SKM-1 (cell line): ENCODE measurements around the gene MARK4.
"Not testable (repeated sequence)": the region's sequence is repeated elsewhere in the genome, so short reads cannot be mapped to it uniquely, and the experiment has no call there.

Experiments used
- DNase-seq: peaks from one replicate; lab custom pipeline; 2025; ENCODE audit not compliant: unreplicated experiment; lab: John Stamatoyannopoulos, UW

Gene MARK4

DNA sequence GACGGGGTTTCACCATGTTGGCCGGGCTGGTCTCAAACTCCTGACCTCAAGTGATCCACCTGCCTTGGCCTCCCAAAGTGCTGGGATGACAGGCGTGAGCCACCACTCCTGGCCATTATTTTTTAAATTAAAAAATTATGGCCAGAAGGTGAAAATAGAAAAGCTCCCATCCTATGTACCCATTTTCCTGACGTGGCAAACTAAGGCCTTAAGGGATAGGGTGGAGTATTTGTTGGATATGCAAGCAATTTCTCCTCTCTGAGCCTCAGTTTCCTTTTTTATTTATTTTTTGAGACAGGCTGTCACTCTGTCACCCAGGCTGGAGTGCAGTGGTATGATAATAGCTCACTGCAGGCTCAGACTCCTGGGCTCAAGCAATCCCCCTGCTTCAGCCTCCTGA is 83.8 kb downstream of the MARK4 start:
- not testable (repeated sequence) for DNase-seq

DNA sequence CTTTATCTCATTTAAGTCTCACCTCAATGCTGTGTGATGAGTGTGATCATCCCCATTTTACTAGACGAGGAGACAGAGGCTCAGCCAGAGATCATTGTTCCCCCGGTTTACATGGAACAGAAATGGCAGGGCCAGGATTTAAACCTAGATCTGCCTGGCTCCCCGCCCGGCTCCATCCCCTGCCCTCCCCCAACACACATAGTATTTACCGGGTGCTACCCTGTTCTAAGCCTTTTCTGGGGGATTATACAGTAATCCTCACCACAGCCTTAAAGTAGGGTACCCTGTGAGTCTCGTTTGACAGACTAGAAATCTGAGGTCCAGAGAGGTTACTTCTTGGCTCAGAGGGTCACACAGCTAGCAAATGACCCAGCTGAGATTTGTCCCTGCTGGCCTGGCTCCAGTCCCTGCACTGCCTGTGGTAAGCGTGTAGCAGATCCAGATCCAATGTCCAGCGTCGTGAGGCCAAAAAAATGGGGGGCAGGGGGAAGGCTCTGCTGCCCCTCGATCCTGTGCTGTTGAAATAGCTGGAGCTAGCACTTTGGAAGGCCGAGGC is 85.7 kb downstream of the MARK4 start:
- no peak for DNase-seq

- DNase-seq: no peak
These were observed 88.6 kb downstream of the MARK4 start for GRCh38 chr19:45339629-45340028.

- no peak for DNase-seq
These were observed 89.3 kb downstream of the MARK4 start, which contains the start of gene KLC3 for GRCh38 chr19:45340232-45340898. Gene KLC3, plus strand, starts transcription at chr19:45340750. Its CDS starts 4,792 bp downstream, at chr19:45345542.

- DNase-seq: no peak
These were observed 89.9 kb downstream of the MARK4 start for GRCh38 chr19:45340899-45341453.

GRCh38 chr19:45342911-45343310 is 91.8 kb downstream of the MARK4 start:
- no peak for DNase-seq

GRCh38 chr19:45344621-45345505 is 93.8 kb downstream of the MARK4 start:
- DNase-seq: no peak

- no peak for DNase-seq
These were observed 94.4 kb downstream of the MARK4 start for GRCh38 chr19:45345506-45345860.

DNA sequence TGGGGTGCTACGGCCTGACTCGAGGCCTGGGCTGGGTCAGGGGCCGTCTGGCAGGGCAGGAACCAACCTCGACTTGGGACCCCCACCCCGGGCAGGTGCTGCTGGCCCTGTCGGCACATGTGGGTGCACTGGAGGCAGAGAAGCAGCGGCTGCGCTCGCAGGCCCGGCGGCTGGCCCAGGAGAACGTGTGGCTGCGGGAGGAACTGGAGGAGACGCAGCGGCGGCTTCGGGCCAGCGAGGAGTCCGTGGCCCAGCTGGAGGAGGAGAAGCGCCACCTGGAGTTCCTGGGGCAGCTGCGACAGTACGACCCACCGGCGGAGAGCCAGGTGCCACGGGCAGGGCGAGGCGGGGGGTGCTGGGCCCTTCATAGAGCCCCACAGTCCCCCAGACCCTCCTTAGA is 95.4 kb downstream of the MARK4 start:
- no peak for DNase-seq

DNA sequence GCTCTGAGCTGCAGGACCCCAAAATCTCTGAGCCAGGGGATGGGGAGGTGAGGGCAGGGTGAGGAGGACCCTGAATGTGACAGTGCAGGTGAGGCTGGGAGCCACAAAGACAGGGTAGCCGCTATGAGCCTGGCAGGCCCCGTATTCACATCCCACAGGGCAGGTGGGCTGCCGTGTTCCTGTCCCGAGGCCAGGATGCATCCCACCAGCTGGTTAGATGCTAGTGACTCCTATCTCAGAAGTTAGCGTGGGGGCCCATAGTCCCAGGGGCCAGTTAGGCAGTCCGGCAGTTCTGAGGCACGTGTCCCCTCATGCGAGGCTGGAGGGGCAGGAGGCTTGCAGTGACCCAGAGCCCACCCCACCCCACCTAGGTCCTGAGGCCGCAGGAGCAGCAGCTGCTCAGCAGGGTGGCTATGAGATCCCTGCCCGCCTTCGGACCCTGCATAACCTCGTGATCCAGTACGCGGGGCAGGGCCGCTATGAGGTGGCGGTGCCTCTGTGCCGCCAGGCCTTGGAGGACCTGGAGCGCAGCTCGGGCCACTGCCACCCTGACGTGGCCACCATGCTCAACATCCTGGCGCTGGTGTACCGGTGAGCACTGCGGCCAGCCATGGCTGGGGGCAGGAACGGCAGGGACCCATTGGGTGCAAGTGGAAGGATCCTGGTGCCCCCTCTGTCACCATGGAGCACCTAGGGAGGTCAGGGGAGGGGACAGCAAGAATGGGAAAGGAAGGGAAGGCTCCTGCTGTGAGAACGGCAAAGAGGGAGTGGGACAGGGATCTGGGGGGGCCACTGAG is 96.7 kb downstream of the MARK4 start:
- DNase-seq: no peak

GRCh38 chr19:45348367-45349125 is 97.5 kb downstream of the MARK4 start:
- DNase-seq: no peak

GRCh38 chr19:45349126-45349415 is 98.0 kb downstream of the MARK4 start:
- DNase-seq: no peak

DNA sequence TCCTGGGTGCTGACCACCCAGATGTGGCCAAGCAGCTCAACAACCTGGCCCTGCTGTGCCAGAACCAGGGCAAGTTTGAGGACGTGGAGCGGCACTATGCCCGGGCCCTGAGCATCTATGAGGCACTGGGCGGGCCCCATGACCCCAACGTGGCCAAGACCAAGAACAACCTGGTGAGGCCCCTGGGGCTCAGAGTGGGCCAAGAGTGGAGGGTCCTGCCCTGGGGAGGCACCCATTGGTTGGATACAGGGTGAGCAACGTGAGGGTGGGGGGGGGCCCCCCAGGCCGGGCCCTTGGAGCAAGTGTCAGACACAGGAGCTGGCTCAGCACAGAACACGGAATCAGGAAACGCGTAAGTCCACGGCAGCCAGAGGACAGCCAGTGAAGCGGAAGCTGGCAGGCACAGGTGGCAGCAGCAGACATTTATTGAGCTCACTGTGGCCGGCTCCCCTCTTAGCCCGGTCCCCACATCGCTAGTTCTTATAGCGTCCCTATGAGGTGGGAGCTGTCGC is 98.4 kb downstream of the MARK4 start:
- no peak for DNase-seq

DNA sequence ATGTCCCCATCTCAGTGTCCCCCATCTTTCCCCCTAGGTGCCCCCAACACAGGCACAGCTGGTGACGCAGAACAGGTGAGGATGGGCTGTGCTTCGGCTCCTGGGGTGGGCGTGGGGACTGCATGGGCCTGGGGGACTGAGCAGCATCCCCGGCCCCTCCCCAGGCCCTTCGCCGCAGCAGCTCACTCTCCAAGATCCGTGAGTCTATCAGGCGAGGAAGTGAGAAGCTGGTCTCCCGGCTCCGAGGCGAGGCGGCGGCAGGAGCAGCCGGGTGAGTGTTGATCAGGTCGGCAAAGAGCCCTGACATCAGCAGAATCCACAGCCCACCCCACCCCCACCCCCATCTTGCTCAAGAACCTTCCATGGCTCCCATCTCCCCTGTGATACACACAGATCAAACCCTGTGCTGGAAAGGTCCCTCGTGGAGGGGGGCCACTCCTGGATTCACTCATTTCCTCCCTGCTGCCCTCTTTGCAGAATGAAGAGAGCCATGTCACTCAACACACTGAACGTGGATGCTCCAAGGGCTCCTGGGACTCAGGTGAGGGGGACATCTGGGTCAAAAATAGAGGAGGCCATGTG is 99.5 kb downstream of the MARK4 start:
- DNase-seq: no peak

GRCh38 chr19:45351401-45351952 is 100.4 kb downstream of the MARK4 start:
- no peak for DNase-seq

DNA sequence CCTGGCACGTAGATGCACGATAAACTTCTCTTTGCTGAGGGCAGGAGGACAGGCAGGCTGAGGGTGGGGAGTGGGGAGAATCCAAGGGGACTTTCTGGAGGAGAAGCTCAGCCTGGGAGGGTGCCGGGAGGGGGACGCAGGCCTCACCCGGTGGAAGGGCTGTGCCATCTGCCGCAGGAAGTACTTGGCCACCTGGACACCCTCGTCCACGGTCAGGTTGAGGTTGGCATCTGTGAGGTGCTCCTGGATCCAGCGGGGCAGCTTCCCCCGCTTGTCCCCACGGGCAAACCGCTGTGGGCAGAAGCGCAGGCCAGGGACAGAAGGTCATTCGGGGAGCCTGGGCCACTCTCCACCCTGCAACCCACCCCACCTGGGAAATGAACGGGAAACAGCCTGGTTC is 101.0 kb downstream of the MARK4 start:
- no peak for DNase-seq

DNA sequence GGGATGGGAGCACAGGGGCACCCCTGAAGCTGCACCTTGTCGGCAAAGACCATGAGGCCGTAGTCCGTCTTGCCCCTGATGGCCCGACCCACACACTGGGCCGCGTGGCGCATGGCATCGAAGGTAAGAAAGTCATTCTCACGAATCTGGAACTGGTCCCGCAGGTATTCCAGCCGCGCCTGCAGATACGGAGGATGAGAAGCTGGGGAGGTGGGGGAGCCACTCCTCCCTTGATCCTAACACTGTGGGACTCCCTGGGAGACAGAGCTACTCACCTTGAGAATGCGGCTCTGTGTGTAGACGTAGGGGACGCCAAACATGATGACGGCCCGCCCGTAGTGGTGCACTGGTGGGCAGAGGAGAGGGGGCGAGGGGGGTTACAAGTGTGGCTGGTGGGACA is 101.4 kb downstream of the MARK4 start:
- no peak for DNase-seq

DNA sequence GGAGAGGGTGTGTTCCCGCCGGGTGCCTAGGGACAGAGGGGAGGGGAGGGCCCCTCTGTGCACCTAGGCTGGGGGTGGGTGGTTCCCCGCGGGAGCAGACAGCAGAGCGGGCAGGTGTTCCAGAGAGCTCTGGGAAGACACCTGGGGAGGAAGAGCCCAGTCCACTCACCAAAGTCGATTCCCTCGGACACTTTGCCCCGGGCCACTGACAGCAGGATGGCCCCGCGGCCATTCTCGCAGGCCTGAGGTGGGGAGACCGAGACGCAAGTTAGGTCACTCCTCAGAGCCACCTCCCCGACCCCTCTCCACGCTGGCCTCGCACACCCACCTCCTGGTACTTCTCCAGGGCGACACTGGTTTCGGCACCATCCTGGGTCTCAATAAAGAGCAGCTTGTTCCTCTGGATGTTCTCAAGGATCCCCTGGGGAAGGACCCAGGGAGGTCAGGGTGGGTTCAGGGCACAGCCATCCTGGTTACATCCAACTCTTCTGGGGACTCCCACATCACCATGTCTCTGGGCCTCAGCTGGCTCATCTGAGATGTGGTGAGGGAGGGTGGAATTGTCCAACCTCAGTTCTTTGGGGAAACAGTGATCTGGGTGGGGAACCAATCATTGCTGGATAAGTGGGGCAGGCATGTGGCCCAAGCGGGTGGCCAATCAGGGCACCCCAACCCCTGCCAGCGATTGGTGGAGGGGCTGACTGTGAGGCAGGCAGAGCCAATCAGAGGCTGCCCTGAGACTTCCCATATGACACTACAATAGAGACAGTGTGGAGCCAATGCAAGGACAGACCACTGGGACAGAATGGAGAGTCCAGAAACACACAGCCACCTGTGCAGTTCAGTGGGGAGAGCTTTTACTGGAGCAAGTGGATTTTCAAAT is 102.1 kb downstream of the MARK4 start:
- no peak for DNase-seq
